GM19452 (cell line): ENCODE measurements around the gene SNRNP35.
"Not testable (repeated sequence)": the region's sequence is repeated elsewhere in the genome, so short reads cannot be mapped to it uniquely, and the experiment has no call there.

ENCODE experiments used
- ATAC-seq: cut with Tn5 transposase; IDR thresholded peaks from one replicate; pipeline ENCODE4 v1.9.1; 2021; ENCODE audit not compliant: unreplicated experiment

SNRNP35 gene, protein sequence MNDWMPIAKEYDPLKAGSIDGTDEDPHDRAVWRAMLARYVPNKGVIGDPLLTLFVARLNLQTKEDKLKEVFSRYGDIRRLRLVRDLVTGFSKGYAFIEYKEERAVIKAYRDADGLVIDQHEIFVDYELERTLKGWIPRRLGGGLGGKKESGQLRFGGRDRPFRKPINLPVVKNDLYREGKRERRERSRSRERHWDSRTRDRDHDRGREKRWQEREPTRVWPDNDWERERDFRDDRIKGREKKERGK

DNA sequence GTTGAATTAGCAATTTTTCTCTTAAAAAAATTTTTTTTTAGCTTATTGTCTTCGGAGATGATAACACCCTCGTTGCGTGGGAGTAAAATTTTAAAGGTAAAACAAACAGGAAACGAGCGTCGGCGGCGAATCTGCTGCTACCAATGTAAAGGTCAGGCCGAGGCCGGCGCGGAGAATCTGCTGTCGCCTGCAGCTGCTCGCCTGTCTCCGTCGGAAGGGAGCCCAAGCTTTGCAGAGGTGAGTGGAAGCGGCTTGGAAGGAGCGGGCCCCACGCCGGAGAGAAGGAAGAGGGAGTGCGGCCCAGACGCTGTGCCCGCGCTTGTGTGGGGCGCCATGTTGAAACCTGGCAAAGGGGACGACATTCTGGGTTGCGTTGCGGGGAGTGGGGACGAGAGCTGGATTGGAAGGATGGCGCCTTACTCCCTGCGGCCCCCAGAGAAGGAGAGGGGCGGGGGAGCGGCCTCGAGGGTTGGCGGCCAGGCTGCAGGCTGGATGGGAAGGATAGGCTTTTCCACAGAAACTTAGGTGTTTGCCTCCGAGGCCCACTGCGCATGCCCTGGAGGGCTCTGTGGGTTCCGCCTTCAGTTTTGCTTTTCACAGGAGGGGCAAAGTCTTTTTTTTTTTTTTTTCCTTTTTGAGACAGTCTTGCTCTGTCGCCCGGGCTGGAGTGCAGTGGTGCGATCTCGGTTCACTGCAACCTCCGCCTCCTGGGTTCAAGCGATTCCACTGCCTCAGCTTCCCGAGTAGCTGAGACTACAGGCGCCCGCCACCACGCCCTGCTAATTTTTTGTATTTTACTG is at the start of gene SNRNP35:
Gene SNRNP35 (plus strand): TSS at position 160 of the 800 bp plus-strand sequence. CDS start 7,402 bp downstream, outside the sequence.
- ATAC-seq: peak; percentile 49

DNA sequence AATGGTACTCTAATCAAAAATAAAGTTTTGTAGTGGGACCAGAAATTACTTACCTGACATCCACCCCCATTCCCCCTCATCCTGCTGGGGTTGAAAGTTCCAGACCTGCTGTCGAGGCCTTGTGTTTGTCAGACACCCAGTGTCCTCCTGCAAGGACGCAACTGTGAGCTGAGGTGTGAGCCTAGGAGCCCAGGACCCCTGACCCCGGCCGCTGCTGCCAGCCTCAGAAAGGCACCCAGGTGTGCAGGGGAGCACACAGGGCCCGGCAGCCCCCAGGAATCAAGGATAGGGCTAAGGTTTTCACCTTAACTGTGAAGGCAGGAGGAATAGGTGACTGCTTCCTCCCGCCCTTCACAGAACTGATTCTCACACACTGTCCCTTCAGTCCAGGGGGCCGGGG is 49.3 kb upstream of the SNRNP35 start:
- ATAC-seq: not testable (repeated sequence)

DNA sequence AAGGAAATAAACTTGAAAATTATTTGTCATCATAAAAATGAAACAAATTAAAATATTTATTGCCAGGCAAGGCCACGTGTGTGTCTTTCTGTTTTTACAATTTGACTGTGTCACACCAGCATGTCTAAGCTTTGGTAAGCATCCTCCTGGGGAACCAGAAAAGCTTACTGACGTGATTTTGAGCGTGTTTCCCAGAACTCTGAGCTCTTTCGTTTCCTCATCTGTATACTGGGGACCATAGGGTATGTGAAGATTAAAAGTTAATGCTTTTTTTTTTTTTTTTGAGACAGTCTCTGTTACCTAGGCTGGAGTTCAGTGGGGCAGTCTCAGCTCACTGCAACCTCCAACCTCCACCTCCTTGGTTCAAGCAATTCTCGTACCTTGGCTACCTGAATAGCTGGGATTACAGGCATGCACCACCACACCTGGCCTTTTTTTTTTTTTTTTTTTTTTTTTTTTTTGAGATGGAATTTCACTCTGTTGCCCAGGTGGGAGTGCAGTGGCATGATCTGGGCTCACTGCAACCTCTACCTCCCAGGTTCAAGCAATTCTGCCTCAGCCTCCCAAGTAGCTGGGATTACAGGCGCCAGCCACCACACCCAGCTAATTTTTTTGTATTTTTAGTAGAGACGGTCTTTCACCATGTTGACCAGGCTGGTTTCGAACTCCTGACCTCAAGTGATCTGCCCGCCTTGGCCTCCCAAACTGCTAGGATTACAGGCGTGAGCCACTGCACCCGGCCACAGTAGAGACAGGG is 48.5 kb upstream of the SNRNP35 start:
- not testable (repeated sequence) for ATAC-seq

DNA sequence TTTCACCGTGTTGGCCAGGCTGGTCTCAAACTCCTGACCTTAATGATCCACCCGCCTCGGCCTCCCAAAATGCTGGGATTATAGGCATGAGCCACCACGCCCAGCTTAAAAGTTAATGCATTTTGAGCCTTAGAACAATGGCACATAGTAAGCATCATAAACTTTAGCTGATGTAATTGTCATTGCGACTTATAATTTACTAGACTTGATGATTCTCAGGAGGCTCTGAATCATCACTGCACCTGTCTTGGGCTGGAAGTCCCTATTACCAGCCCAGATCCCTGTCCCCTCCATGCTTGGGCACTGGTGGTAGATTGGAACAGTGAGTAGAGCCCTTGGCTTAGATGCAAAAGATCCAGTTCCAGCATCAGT is 47.9 kb upstream of the SNRNP35 start:
- ATAC-seq: no peak

DNA sequence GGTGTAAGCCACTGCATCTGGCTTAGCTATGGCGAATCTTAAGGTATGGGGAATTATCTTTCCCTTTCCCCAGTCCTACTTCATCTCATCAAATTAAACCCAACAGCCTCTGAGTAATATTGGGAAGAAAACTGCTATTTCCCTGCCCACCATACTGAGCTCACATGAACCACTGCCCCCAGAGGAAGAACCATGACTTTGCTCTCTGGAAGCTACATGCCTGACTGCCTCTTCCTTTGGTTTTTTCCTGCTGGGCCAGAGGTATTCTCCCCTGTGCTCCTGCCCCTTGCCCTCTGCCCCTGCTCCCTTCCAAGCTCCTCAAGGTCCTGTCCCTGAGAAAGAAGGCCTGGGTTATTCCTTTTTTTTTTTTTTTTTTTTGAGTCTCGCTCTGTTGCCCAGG is 36.6 kb upstream of the SNRNP35 start:
- ATAC-seq: no peak

DNA sequence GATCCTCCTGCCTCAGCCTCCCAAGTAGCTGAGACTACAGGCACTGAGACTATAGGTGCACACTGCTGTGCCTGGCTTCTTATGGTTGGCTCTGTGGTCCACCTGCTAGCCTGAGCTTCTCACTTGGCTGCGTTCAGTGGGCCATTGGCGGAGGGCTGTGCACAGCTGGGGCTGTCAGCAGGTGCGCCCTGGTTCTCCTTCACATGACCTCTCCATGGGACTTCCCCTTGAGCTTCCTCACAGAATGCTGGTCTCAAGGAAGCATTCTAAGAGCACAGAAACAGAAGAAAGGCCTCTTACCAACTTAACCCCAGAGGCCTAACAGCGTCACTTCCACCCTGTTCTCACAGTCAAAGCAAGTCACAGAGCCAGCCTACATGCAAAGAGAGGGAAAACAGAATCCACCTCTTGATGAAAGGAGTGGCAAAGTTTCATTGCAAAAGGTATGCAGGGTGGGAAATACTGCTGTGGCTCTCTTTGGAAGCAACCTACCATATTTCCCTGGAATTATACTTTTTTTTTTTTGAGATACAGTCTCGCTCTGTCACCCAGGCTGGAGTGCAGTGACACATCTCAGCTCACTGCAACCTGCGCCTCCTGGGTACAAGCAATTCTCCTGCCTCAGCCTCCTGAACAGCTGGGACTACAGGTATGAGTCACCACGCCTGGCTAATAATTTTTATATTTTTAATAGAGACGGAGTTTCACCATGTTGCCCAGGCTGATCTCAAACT is 30.7 kb upstream of the SNRNP35 start:
- ATAC-seq: peak; percentile 87

DNA sequence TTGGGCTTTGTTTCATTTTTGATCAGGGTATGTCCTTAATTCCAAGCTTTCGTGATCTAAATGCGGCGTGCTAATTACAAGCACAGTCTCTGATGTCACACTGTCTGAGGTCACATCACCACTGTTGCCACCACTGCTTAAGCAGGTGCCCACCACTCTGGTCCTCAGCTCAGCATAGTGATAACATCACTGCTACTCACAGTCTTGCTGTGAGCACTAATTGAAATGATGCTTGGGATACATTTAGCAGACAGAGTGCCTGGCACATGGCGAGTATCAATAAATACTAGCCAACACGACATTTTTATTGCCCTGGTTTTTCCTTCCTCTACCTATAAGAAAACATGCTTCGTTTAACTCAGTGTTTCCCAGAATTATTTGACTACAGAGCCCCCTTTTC is 29.3 kb upstream of the SNRNP35 start:
- no peak for ATAC-seq

DNA sequence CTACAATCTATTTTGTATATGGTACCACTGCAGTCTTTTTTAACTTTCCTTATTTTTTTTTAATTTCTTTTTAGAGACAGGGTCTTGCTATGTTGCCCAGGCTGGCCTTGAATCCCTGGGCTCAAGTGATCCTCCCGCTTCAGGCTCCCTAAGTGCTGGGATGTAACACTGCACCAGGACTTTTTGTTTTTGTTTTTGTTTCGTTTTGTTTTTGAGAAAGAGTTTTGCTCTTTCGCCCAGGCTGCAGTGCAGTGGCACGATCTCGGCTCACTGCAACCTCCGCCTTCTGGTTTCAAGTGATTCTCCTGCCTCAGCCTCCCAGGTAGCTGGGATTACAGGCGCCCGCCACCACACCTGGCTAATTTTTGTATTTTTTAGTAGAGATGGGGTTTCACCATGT is 28.8 kb upstream of the SNRNP35 start:
- not testable (repeated sequence) for ATAC-seq

DNA sequence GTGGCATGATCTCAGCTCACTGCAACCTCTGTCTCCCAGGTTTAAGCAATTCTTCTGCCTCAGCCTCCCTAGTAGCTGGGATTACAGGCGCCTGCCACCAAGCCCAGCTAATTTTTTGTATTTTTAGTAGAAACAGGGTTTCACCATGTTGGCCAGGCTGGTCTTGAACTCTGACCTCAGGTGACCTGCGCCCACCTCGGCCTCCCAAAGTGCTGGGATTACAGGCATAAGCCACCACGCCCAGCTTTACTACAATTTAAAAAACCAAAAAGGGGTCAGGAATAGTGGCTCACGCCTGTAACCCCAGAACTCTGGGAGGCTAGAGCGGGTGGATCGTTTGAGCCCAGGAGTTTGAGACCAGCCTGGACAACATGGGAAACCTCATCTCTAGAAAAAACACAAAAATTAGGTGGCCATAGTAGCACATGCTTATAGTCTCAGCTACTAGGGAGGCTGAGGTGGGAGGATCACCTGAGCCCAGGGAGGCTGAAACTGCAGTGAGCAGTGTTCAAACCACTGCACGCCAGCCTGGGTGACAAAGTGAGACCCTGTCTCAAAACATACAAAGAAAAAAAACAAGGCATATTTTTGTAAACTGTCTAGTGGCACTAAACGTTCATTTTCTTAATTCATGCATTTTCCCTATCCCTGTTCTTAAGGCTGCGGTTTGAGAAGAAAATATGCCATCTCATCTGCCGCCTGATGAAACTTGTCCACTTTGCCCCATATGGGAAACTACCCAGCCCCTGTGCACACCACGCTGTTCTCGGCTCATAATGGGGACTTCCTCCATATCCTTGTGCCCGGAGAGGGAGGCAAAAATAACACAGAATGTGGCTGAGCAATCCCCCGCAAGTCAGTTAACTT is 25.8 kb upstream of the SNRNP35 start:
- not testable (repeated sequence) for ATAC-seq

DNA sequence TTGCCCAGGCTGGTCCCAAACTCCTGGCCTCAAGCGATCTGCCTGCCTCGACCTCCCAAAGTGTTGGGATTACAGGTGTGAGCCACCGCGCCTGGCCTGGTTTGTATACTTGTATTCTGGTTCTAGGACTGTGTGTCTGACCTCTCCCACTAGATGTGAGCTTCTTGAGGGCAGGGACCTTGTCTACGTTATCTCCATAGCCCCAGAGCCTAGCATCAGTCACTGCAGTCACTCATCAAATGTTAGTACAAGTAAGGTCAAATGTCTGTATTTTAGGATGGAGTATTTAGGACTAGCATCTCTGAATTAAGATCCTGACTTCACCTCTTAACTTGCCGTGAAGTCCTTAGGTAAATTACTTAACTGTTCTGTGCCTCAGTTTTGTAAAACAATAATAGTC is 24.3 kb upstream of the SNRNP35 start:
- ATAC-seq: no peak

DNA sequence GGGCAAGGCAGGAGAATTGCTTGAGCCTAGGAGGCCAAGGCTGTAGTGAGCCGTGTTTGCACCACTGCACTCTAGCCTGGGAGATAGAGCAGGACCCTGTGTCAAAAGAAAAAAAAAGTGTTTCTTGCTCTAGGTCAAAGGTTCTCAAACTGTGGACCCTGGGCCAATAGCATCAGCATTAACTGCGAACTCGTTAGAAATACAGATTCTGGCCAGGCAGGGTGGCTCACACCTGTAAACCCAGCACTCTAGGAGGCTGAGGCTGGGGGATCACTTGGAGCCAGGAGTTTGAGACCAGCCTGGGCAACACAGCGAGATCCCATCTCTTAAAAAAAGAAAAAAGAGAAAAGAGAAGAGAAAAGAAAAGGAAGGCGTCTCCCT is 22.3 kb upstream of the SNRNP35 start:
- ATAC-seq: no peak

DNA sequence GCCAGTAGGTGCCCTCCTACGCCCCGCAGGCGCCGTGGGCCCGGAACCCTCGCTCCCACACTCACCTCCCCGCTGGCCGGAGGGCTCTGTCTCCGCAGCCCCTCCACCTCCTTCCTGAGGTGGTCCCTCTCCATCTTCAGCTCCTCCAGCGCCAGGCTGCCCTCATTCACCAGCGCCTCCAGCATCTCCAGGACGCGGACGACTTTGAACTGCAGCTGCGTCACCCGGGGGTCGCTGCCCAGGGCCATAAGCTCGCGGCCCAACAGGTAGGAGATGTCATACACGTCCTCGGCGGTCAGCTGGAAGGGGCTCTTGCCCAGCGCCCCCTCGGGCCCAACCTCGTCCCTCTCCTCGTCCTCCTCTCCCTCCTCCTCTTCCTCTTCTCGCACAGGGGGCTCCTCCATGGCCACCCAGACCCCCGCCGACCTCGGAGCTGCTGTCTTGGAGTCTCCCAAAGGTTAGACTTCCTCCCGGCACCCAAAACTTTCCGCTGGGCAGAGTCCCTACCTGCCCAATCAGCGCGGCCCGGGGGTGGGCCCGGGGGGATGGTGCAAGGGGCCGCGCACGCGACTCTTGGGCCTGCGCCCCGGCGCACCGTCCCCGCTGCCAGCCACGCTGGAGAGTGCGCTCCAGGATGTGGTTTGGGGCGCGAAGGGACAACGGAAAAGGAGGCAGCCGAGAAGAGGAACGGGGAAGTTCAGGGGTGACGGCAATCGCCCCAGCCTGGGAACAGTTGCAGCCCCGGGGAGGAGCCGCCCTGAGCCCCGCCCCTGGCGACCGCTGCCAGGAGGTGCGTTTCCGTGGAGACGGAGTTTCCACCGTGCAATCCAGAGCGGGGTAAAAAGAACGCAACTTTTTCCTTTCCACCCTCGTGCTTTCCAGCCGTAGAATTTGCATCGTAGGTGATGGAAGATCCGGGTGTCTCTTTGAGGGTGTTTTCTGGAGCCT is 21.6 kb upstream of the SNRNP35 start, which contains the start of gene RILPL2:
Gene RILPL2 (minus strand): TSS at position 668 of the 948 bp plus-strand sequence. CDS start 264 bp downstream, at position 404.
- peak; percentile 84 for ATAC-seq

DNA sequence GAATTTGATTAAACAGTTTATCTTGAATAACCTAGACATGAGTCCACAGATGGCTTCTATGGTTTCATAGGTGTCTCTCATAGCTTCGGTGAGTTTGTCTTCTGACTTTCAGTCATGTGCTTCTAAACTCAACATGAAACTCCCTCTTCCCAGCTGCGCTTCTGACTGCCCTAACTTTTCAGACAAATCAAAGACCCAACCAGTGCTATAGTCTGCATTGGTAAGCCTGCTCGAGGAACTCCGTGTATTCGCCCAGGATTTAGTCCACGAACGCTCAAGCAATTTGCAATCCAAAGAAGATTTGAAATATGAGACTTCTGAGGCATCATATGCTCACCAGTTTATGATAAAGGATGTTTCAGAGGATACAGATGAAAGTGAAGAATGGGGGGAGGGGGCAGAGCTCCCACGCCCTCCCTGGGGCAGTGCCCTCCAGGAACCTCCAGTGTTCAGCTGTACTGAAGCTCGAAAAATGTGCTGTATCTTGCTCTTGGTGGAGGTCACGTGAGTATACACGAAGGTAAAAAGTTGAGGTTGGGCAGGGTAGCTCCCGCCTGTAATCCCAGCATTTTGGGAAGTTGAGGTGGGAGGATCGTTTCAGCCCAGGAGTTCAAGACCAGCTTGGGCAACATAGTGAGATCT is 16.3 kb upstream of the SNRNP35 start:
- no peak for ATAC-seq

DNA sequence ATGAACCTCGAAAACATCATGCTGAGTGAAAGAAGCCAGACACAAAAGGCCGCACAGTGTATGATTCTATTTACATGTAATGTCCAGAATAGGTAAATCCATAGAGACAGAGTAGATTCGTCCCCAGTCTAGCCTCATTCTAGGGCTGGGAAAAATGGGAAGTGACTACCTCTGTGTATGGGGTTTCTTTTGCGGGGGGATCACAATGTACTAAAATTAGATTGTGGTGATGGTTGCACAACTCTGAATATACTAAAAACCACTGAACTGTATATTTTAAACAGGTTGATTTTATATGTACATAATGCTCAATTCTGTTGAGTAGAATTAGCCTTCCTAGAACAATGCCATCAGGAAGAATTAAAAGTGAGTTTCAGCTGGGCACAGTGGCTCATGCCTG is 15.2 kb upstream of the SNRNP35 start:
- no peak for ATAC-seq

DNA sequence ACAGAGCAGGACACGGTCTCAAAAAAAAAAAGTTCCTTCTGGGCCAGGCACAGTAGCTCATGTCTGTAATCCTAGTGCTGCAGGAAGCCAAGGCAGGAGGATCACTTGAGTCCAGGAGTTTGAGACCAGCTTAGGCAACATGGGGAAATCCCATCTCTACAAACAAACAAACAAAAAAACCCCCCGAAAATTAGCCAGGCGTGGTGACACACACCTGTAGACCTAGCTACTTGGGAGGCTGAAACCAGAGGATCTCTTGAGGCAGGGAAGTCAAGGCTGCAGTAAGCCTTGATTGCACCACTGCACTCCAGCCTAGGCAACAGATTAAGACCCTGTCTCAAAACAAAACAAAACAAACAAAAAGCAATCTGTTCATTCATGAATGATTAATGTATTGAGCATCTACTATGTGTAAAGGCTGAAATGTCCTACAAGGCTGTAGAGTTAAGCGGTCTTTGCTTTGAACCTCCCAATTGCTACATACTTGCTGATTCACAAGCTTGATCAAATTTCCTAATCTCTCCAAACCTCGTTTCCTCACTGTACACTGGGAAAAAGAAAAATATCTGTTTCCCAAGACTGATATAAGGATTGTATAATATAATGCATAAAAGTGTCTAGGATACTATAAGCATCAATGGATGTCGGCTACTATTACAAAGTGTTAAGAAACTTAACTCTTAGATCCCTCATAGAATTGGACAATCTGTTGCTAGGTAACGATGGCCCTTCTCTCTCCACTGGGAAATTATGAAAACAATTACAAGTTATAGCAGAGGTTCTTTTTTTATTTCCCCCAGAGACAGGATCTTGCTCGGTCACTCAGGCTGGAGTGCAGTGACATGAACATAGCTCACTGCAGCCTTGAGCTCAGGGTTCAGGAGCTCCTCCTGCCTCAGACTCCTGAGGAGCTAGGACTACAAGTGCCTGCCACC is 13.6 kb upstream of the SNRNP35 start:
- no peak for ATAC-seq

DNA sequence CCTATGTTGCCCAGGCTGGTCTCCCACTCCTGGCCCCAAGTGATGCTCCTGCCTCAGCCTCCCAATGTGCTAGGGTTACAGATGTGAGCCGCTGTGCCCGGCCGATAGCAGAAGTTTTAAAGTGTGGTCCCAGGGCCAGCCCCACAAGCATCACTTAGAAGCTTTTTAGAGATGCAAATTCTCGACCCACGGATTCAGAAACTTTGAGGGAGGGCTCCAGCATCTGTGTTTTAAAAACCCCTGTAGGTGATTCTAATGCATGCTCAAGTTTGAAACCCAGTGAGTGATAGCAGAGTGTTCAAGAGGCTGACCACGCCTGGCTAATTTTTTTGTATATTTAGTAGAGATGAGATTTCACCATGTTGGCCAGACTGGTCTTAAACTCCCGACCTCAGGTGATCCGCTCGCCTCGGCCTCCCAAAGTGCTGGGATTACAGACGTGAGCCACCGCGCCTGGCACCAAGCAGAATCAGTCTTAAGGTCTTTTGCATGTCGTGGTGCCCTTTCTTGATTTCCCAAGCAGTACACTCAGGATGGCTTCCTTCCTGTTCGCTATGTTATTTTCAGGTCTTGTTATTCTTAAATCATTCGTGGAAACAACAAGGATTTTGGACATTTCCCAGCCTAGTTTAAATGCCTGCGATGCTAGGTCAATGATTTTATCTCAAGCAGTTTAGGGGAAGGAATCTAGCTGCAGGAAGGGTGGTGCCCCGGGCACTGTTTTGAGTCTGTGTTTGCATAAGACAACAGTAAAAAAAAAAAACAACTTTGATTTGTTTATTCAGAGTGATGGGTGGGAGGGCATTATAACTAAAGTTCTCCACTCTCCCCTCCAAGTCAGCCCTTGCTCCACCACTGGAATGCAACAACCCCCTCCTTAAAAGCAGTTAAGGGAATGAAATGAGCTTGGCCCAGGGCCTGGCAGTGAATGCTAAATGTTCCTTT is 12.3 kb upstream of the SNRNP35 start:
- no peak for ATAC-seq
